ENCODE data around the gene RASA3.
"Not testable (repeated sequence)": the region's sequence is repeated elsewhere in the genome, so short reads cannot be mapped to it uniquely, and the experiment has no call there.

The RASA3 gene

DNA sequence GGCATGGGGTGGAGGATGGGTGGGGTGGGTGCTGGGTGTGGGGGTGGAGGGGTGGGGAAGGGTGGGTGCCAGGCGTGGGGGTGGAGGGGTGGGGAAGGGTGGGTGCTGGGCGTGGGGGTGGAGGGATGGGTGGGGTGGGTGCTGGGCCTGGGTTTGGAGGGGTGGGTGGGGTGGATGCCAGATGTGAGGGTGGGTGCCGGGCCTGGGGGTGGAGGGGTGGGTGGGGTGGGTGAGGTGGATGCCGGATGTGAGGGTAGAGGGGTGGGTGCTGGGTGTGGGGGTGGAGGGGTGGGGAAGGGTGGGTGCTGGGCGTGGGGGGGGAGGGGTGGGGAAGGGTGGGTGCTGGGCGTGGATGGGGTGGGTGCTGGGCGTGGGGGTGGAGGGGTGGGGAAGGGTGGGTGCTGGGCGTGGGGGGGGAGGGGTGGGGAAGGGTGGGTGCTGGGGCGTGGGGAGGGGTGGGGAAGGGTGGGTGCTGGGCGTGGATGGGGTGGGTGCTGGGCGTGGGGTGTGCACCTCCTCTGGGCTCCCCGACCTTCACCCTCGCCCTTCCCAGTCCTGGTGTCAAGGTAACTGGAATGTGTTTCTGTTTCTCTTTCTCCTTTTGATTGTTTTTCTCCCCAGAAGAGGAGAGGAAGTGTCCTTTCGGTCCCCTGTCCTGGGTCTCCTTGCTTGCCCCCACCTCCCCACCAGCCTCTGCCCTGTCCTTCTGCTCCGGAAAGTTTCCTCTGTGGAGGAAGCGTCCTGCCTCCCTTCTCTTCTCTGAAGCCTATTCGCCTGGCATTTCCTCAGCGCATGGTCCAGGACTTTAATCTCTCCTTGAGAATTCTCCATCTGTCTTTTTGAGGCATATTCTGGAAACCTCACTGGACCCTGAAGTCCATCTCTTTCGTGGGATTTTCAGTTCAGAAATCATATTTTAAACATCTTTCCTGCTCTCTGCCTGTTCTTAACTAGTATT lies 23.8 kb upstream of the RASA3 start:
- no peak for DNase-seq

DNA sequence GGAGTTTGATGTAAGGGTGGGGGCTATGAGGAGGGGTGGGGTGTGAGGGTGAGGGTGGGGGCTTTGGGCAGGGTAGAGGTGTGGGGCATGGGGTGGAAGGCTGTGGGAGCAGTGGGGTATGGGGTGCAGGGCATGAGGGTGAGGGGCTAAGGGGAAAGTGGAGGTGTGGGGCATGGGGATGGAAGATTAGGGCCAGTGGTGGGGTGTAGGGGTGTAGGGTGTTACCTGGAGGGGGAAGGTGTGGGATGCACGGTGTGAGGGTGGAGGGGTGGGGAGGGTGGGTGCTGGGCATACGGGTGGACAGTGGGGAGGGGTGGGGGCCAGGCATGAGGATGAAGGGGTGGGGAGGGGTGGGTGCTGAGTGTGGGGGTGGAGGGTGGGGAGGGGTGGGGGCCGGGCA lies 22.9 kb upstream of the RASA3 start:
- no peak for DNase-seq

DNA sequence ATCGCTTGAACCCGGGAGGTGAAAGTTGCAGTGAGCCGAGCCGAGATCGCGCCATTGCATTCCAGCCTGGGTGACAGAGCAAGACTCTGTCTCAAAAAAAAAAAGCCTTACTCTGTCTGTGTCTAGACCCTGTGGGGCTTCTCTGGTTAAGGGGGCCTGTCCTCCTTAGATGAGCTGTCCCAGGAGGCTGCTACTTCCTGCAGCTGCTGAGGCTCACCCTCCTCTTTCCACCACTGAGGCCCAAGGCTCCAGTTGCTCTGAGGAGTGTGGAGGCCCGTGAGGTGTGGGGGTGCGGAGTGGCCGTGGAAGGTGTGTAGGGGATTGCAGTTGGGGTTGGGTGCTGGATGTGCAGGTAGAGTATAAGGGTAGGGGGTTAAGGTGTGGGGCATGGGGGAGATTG lies 22.1 kb upstream of the RASA3 start:
- DNase-seq, result no peak

DNA sequence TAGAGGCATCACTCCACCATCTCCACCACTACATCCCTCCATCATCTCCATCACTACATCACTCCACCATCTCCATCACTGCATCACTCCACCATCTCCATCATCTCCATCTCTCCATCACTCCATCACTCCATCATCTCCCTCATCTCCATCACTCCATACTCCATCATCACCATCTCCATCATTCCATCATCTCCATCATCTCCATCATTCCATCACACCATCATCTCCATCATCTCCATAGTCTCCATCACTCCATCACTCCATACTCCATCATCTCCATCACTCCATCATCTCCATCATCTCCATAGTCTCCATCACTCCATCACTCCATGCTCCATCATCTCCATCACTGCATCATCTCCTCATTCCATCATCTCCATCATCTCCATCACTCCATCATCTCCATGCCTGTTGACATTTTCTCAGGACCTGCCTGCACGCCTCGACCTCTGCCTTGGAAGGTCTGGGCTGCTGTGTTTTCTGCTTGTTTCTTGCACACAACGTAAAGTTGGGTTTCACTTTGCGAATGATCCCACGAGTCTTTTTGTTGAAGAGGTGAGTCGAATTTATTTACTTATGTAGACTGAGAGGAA lies 21.2 kb upstream of the RASA3 start:
- no peak for DNase-seq

DNA sequence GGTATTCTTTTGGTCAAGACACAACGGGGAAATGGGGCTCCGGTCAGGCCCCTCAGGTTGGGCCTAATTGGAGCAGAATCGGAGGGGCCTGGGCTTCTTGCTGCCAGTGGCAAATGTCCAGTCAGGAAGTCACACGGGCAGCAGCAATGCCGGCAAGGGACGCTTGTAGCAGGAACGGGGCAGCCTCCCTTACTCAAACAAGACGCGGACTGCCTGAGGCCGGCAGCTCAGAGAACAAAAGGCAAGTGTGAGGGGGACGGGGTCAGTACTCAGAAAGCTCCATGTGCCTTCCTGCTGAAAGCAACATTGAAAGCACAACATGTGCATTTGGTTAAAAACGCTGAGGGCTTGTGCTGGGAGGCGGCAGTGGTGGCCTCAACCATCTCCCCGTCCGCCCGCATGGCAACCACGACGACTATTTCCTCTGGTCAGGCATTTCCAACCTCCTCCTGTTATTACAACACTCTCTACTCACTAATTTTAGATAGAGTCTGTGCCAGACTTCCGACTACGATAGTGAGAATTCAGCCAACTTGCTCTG lies 20.5 kb upstream of the RASA3 start:
- no peak for DNase-seq

DNA sequence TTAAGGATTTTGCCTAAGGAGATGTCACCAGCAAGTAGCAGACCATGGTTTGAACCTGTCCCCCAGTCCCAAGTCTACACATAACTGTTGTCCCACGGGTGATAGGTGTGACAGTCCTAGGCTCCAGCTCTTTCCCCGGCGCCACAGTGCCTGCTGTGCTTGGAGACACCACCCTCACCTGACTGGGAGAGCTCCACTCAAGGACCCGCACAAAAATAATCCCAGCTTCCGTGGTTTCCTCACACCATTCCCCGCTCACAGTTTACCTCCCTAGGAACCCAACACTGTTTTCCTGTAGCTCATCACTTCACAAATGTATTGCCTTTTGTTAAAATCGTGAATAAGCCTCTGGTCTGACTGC lies 19.8 kb upstream of the RASA3 start:
- no peak for DNase-seq

DNA sequence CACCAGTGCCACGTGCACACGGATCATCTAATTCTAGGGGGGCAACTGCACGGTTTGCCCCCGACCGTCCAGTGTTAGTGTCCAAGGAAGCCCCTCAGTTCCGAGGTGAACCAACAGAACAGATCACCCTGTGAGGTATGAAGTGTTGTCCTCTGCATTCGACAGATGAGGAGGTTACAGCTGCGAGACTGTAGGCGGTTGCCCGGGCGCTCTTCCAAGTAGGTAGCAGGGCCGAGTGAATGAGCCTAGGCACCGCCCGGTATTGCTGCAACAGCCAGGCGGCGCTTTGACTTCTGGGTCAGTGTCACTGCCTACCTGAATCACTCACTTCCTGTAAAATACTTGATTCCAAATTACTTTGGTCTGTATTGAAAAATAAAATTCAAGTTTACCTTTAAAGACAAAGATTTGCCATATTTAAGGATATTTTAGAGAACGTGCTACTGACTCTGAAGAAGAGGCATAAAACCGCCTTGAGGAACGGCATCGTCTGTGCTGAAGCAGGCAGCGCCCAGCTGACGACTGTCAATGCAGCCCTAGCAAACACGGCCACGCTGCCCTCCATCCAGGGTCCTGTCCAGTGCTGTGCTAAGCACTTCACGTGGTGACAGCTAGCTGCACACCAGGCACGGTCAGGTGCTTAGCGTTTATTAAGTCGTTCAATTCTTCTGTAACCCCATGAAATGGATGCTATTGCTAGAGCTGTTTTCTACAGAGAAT lies 19.3 kb upstream of the RASA3 start:
- DNase-seq, result peak; percentile 87 to 94

DNA sequence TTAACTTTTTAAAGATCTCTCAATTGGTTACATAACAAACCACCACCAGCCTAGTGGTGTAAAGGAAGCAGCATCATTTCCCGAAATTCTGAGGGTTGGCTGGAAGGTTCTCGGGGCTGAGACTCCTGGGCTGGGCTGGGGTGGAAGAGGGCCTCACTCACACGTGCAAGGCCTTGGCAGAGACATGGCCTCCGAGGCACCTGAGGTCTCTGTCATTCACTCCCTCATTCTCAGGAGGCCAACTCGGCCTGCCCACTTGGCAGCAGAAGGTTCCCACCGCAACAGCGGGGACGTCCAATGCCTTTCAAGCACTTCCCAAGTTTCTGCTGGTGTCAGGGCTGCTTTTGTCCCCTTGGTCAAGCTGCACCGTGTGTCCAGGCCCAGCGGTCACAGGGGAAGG lies 18.6 kb upstream of the RASA3 start:
- DNase-seq, result peak in 1 of 2 experiments; percentile 31

DNA sequence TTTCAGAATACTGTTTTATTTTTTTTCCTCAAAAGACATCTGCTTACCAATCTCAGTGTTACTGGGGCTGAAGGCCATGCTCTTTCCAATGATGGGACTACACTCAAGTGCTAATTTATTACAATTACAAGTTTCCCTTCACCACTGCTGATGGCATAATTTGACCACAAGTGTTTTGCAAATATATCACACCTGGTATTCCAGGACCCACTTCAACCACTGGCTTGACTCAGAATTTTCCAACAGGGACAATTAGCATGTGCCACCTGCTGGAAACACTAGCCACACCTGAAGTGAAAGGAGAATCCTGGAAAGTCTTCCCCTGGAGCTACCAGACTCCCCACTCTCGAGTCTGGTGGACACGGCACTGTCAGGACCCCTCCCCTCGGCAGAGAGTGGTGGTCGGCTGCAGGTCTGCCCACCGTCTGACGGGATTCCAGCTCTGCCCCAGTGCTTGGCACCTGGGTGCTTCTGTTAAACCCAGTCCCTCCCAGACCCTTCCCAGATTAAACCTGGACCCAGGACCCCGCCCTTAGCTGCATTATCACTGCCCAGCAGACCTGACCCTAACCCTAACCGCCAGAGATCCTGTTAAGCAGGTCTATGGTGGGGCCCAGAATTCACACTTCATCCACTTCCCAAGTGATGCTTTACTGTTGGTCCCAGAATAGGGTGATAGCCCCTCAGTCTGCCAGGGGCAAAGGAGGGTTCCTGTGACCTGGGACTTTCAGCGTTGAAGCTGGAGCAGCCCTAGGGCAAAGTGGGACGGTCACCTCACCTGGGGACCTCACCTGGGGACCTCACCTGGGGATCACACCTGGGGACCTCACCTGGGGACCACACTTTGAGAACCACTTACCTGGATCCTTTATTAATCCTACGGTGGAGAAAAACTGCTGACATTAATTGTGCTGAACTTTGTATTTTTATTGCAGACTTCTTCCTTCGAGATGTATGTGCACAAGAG lies 17.6 kb upstream of the RASA3 start:
- no peak for DNase-seq

DNA sequence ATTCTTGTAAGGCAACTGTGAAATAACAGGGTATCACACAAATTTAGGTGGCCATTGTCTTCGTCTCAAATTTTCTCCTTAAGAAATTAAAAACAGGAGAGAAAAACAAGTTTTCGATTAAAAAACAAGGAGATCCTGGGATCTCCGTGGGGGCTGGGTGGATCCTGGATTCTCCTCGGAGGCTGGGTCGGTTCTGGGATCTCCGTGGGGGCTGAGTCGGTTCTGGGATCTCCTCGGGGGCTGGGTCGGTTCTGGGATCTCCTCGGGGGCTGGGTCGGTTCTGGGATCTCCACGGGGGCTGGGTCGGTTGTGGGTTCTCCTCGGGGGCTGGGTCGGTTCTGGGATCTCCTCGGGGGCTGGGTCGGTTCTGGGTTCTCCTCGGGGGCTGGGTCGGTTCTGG lies 16.5 kb upstream of the RASA3 start:
- not testable (repeated sequence) for DNase-seq

DNA sequence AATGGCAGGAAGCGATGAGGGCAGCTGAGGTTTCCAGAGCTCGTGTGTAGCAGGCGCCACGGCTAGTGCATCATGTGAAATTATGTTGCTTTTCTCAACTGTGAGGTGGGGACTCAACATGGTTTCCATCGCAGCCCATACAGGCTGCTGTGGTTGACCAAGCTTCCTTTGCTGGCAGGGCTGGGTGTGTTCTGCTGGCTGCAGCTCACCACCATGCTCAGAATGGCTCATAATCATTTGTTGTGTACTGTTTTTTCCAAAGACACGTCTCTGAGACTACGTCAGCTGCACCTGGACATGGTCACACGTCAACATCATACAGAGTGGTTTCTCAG lies 16.1 kb upstream of the RASA3 start:
- no peak for DNase-seq

DNA sequence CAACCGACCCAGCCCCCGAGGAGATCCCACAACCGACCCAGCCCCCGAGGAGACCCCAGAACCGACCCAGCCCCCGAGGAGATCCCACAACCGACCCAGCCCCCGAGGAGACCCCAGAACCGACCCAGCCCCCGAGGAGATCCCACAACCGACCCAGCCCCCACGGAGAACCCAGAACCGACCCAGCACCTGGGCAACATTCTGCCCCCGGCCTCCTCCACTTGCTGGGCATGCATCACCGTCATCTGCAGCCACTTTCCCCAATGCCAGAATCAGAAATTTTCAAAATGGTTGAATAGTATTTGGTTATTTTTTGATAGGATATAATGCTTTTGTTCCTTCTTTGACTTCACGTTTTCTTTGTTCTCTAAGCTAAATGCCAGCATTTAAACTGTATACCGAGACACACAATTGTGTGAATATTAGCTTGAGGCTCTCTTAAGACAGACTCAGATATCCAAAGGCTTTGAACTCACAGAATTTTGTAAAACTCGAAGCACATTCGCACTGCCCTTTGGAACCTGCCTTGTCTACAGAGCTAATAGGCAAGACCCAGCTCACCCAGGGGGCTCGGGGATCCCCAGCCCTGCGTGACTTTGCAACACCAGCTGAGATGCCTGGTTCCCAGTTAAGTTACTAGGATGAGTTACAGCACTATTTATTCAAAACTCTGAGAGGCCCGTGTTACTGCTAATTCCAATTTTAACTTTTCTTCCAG lies 15.5 kb upstream of the RASA3 start:
- no peak for DNase-seq

DNA sequence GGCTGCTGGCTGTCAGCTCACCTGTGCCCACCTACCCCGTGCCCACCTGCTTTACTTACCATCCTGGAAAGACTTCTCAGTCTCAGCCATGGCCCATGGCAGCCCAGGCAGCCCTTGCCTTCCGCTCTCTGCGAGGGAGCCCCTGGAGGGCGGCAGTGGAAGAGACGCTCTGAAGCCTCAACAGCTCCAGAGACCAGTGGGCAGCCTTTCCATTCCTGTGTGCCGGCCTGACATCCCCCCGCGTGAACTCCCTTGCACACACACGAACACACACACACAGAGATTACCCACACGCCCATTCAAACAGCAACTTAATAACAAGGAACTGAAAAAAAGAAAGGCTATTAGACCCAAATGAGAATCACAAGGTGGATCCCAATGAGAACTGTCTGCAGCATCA lies 14.2 kb upstream of the RASA3 start:
- peak in 1 of 2 experiments; percentile 51 for DNase-seq

DNA sequence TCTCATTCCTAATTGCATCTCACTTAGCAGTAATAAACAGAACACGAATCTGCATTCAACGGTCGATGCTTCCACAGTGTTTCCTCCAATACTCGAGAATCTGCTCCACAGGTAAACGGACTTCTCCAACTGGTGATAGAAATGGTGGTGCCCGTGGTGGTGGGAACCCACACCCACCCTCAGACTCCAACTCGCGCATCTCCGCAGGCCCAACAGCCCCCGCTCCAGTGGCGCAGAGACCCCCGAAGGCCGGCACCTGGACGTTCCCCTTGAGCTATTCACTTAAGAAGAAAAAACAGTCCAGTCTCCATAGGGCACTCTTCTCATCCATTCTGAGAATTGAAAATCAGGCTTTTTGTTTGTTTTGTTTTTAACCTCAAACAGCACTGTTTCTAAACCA lies 13.8 kb upstream of the RASA3 start:
- DNase-seq, result no peak

DNA sequence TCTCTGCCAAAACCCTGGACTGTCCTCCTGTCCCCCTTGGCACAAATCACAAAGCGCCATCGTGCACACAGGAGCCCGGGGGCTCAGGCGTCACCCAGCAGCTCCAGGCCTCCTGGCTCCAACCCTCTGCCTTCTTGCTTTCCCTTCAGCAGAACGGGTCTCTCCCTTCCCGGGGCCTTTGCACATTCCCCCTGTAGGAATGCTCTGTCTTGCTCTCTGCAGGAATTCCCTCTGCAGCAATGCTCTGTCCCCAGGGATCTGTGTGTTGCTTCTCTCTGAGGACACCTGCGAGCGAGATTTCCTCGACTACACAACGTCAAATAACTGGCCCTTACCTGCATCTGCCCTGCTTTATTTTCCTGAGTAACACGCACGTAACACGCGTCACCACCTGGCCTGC lies 13.3 kb upstream of the RASA3 start:
- DNase-seq, result no peak

DNA sequence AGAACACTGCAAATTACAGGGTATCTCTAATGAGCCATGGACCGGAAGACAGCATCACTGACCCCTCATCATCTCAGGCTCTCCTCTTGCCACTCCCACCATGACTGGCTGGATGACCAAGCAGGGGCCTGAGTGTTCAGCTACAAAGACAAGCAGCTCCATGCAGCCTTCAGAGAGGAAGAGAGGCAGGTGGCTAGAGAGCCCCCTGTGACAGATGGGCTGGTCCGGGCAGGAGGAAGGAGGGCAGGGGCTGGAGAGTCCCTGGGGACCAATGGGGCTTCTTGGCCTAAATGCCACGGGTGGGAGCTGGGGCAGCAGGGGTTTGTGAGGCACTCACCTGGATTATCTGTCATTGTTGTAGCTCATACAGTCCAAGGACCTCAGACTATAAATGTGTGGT lies 12.8 kb upstream of the RASA3 start:
- peak in 1 of 2 experiments; percentile 24 for DNase-seq

DNA sequence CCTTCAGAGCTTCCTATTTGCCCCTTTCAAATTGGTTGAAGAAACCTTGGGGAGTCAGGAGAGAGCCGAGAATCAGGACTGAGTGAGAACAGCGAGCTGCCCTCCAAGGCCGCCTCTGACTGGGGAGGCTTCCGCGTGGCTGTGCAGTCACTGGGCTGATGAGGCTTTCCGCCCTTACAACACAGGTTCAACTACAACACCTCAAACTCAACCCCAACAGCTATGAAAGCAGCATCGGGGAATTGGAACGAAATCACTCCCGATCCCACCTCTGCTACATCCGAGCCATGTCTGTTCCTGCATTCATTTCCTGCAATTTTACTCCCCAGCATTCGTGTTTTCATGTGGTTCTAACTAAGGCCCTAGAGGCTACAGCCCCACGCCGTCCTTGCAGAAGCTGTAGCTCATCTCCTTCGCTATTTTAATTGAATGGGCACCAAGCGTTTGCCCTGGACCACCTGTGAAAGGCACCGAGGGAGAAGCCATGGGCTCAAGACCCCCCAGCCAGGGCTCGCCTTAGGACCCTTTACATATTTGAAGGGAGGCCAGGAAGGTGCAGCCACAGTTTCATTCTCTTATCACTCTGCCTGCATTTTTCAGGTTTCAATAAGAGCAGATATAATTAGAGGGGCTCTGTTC lies 12.3 kb upstream of the RASA3 start:
- no peak for DNase-seq

DNA sequence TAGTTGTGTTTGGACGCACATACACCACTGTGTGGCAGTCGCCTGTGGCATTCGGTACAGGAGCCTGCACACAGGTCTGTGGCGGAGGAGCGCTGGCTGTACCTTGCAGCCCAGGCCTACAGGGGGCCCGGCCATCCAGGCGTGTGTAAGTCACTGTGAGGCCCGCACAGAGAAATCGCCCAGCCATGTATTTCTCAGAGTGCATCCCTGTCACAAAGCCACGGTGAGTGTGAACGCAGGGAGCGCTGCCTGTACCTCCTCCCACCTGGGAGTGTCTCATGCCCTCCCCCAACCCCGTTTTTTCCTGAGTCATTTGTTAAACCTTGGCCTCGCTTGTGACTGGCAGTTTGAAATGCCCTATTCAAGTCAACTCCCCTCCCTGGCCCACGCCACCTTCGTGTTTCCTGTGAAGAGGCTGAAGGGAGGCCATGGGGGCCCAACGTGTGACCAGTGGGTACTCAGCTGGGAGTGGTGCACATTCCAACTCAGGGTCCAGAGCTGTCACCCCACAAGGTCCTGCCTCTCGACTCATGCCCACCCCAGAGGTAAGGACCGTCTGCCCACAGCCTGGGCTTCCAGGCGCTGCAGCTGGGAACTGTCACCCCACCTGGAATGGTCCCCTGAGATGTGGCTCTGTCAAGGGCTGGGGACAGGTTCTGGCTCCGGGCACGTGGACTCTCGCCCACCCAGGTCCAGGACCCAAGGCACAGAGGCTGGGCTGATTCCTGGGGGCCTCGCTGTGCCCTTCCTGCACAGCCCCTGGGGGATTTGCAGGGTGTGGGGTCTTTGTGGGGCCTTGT lies 11.6 kb upstream of the RASA3 start:
- peak; percentile 80 to 88 for DNase-seq

DNA sequence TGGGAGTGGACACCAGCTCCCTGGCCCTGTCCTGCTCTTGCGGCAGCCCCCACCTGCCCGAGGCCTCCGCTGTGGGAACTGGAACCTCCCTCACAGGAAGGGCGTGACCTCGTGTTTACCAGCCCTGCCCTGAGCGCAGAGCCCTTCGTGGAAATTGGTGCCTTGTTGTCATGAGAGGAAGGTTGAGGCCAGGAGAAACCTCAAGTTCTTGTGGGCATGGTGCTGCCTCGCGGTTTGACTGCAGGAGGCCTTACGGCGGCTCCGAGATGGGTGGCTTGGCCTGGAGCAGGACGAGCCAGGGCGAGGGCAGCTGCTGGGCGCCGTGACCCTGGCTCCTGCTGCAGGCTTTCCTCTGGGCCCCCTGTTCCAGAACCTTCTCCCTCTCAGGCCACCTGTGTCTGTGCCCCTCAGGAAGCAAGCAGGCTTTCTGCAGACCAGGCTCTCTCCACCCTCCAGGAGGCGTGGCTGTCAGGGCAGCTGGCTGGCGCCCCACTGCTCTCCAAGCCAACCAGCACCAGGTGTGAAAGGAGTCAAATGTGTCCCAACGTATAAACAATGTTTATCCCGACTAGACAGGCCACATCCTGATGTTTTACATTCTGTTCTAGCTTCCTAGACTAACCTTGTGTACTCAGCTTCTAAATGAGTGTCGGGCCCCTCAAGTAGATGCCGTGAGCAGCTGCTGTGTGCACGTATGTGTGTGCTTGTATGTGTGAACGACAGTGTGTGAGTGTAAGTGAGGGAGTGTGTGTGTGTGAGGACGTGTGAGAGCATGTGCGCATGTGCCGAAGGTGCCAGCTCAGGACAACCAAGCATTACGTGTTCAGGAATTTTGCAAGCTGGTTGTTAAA lies 10.4 kb upstream of the RASA3 start:
- peak; percentile 92 to 94 for DNase-seq

Measured in SHP77 (cell line).